ENCODE results near the gene MS4A6E.

The MS4A6E gene

DNA sequence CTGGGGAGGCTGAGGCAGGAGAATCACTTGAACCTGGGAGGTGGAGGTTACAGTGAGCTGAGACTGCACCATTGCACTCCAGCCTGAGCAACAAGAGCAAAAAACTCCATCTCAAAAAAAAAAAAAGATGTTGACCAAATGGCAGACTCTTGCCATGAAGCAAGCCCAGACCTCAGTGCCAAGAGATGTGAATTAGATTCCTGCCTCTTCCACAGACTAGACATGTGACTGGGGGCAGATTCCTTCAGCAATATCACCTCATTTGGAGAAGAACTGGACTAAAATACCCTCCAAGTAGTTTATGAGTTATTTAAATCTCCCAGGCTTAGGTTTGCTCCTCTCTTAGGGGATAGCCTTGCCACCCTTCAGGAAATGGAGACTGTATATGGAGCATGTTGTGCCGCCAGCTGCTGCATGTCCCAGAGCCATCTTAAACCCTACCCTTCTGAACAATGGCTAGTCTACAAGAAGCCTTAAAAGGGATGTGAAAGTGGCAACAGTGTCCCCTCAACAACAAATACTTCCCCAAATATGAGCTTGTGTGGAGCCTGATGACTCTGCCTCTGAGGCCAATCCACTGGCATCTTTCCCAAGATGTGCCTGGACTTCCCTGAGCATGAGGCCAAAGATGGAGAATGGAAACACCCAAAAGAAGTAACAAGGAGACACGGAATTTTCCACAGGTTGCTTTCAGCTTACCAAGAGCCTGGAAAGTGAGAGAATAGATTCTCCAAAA is 50.5 kb downstream of the MS4A6E start:
- DNase-seq: peak; percentile 96

DNA sequence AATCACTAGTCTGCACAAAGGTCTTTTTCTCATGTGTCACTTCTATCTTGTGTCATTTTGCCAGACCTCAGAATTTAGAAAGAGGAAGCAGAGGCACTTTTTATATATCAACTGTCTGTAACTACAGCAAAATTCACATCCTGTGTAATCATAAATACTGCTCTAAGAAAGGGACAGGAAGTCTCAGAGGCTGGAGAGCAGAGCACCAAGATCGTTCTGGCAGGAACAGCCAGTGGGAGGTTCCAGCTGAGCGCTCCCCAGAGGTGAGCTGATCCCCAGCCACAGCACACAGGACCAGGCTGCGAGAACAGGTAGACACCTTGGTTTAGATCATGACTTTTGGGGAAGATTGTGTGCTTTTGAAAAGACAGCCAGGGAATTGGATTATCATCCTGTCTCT is 51.3 kb downstream of the MS4A6E start, which contains the start of gene MS4A7:
MS4A7 (plus strand) TSS at position 179 of the 400 bp plus-strand sequence. CDS start 4,610 bp downstream, outside the sequence.
- DNase-seq: peak; percentile 91

DNA sequence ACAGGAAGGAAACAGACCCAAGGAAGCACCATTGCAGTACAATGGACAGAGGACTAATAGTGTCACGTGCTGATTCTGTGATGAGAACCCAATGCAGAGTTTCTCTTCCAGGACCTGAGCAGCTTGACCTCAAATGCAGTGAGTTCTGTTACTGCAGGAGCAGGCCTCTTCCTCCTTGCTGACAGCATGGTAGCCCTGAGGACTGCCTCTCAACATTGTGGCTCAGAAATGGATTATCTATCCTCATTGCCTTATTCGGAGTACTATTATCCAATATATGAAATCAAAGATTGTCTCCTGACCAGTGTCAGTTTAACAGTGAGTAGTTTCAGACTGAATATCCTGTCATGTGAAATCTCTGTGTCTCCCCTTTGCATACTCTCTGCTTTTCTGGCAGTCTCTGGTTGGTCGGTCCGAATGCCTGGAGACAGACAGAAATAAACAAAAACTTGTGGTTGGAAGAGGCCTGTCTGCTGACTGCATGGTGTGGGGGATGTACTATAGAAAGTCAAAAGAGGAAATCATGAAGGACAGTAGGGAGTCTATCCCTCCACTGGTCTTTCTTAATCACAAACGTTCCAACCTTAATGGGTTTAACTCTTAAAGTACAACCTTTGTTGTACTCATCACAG is 62.3 kb downstream of the MS4A6E start:
- peak; percentile 72 for DNase-seq

DNA sequence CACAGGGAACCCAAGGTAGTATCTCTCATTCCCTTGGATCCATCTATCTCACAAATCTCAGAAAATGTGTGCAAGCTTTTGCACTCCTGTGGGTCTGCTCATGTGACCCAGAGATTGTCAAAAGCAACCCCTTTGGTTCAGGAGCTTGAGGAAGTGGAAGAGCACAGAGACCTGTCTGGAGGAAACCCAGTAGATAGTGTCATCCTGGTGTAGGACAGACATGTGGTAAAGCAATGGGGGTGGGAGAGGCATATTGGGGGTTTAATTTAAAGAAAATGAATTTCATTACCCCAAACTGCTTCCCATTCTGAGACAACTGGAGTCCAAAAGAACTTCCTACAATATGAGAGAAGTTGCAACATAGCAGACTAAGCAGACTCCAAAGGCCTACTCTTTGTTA is 63.4 kb downstream of the MS4A6E start:
- DNase-seq: no peak

Measured in suppressor macrophage treated with lipopolysaccharide for 4 hours (primary cell).